ENCODE data around the gene GPT2. TPM values are rescaled to one million over a fixed set of nuclear protein-coding genes. Genes with fewer than 3 reads are reported as not detected.
A peak's percentile ranks its signal among the peaks of the same experiment; 100 is the strongest.

Gene GPT2
- total RNA-seq, 6 donors from 2014 or later: 2.9 to 19.9 (median 6.3) TPM

- Histone ChIP-seq H3K4me3 (no peak overlapping the region), H3K9me3 (no peaks in the 10 kb centered on the region), H3K36me3 (peaks cover 51 to 99% (median 85%) of the 10 kb centered on the region in 4 donors), H3K27ac (peak overlapping the region in 1 of 4 donors; percentile 1), H3K27me3 (no peaks in the 10 kb centered on the region), H3K4me1 (peaks cover 0 to 6% (median 5%) of the 10 kb centered on the region in 4 donors)
- TF ChIP-seq POLR2A (IDR thresholded peaks at IDR 0.05) (no peak), POLR2AphosphoS5 (IDR thresholded peaks at IDR 0.05) (no peak), EP300 (IDR thresholded peaks at IDR 0.05) (no peak), CTCF (IDR thresholded peaks at IDR 0.05) (no peak)
- DNase-seq: no peak
- no peak for ATAC-seq (ENCODE audit: low FRiP score in 2 of 2)
- 83 to 84% methylated on average over 3 of the region's 3 CpGs for WGBS, 2 donors
These were observed 78.5 kb downstream of the GPT2 start for GRCh38 chr16:46962629-46963028.

GRCh38 chr16:46968063-46968435 is 83.9 kb downstream of the GPT2 start:
- peaks cover 14 to 29% (median 20%) of the 10 kb centered on the region in 4 donors for H3K4me1 ChIP-seq
- ATAC-seq (ENCODE audit: low FRiP score in 2 of 2) (no peak), DNase-seq (no peak)
- H3K9me3 ChIP-seq: no peaks in the 10 kb centered on the region
- no peak overlapping the region for H3K27ac ChIP-seq
- no peaks in the 10 kb centered on the region for H3K27me3 ChIP-seq
- no peak for TF ChIP-seq POLR2A (IDR thresholded peaks at IDR 0.05)
- TF ChIP-seq CTCF (IDR thresholded peaks at IDR 0.05): no peak
- no peak for TF ChIP-seq EP300 (IDR thresholded peaks at IDR 0.05)
- TF ChIP-seq POLR2AphosphoS5 (IDR thresholded peaks at IDR 0.05): no peak
- peaks cover 43 to 79% (median 65%) of the 10 kb centered on the region in 4 donors for H3K36me3 ChIP-seq
- 95 to 97% methylated on average over 2 of the region's 2 CpGs for WGBS, 2 donors
- H3K4me3 ChIP-seq: no peak overlapping the region

DNA sequence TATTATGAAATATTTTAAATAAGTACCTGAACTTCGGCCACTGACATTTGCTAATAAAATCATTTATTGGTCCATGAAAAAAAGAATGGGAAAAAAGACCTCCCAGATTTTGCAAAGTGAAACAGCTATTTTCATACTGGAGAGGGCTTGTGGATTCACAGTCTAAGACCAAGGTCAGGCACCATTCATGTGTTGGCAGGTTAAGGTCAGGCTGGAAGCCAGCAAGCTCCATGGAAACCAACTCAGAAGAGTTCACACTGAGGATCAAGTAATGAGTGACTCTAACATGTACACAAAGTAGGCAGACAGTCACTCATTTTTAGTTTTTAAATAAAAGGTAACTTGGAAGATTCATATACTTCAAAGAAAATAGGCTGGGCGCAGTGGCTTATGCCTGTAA is 85.9 kb downstream of the GPT2 start:
- DNase-seq: no peak
- Histone ChIP-seq H3K4me1 (peaks cover 20 to 40% (median 26%) of the 10 kb centered on the region in 4 donors), H3K27ac (no peak overlapping the region), H3K9me3 (no peaks in the 10 kb centered on the region), H3K36me3 (peaks cover 28 to 58% (median 45%) of the 10 kb centered on the region in 4 donors), H3K27me3 (no peaks in the 10 kb centered on the region), H3K4me3 (no peak overlapping the region)
- WGBS, 2 donors: 77 to 86% methylated on average over 2 of the region's 2 CpGs
- no peak for ATAC-seq (ENCODE audit: low FRiP score in 2 of 2)
- TF ChIP-seq POLR2AphosphoS5 (IDR thresholded peaks at IDR 0.05): no peak
- TF ChIP-seq CTCF (IDR thresholded peaks at IDR 0.05): no peak
- no peak for TF ChIP-seq EP300 (IDR thresholded peaks at IDR 0.05)
- no peak for TF ChIP-seq POLR2A (IDR thresholded peaks at IDR 0.05)

GRCh38 chr16:46971271-46971670 is 87.1 kb downstream of the GPT2 start:
- Histone ChIP-seq H3K9me3 (no peaks in the 10 kb centered on the region), H3K4me3 (no peak overlapping the region), H3K27ac (no peak overlapping the region), H3K4me1 (peaks cover 20 to 40% (median 26%) of the 10 kb centered on the region in 4 donors), H3K36me3 (peaks cover 24 to 46% (median 33%) of the 10 kb centered on the region in 4 donors), H3K27me3 (no peaks in the 10 kb centered on the region)
- ATAC-seq (ENCODE audit: low FRiP score in 2 of 2): no peak
- WGBS, 2 donors: 93% methylated on average over 7 of the region's 7 CpGs
- TF ChIP-seq EP300 (IDR thresholded peaks at IDR 0.05) (no peak), CTCF (IDR thresholded peaks at IDR 0.05) (no peak), POLR2A (IDR thresholded peaks at IDR 0.05) (no peak), POLR2AphosphoS5 (IDR thresholded peaks at IDR 0.05) (no peak)
- DNase-seq: no peak
